ENCODE results near the gene SLCO4A1.
"Not testable (repeated sequence)": the region's sequence is repeated elsewhere in the genome, so short reads cannot be mapped to it uniquely, and the experiment has no call there.

The SLCO4A1 gene

GRCh38 chr20:62679978-62680589 is 37.8 kb downstream of the SLCO4A1 start:
- no peak for DNase-seq

- no peak for DNase-seq
Observed at GRCh38 chr20:62682912-62683517, 40.7 kb downstream of the SLCO4A1 start.

- not testable (repeated sequence) for DNase-seq
Observed at GRCh38 chr20:62683660-62684322, 41.5 kb downstream of the SLCO4A1 start.

GRCh38 chr20:62684981-62685380 is 42.7 kb downstream of the SLCO4A1 start:
- no peak for DNase-seq

- DNase-seq: peak in 7 of 56 donors; percentile 5 to 29 (median 17)
Observed at GRCh38 chr20:62685781-62686555, 43.7 kb downstream of the SLCO4A1 start.

GRCh38 chr20:62686869-62687830 is 44.8 kb downstream of the SLCO4A1 start:
- DNase-seq: no peak

- no peak for DNase-seq
Observed at GRCh38 chr20:62688083-62688482, 45.8 kb downstream of the SLCO4A1 start.

- no peak for DNase-seq
Observed at GRCh38 chr20:62688855-62689460, 46.7 kb downstream of the SLCO4A1 start.

GRCh38 chr20:62689861-62690260 is 47.6 kb downstream of the SLCO4A1 start:
- no peak for DNase-seq

- DNase-seq: no peak
Observed at GRCh38 chr20:62690261-62690820, 48.0 kb downstream of the SLCO4A1 start.

GRCh38 chr20:62691487-62691886 is 49.2 kb downstream of the SLCO4A1 start:
- DNase-seq: no peak

- DNase-seq: peak in 14 of 56 donors; percentile 5 to 43 (median 12)
Observed at GRCh38 chr20:62692176-62692575, 49.9 kb downstream of the SLCO4A1 start.

GRCh38 chr20:62692801-62693523 is 50.7 kb downstream of the SLCO4A1 start:
- no peak for DNase-seq

GRCh38 chr20:62693524-62693922 is 51.2 kb downstream of the SLCO4A1 start:
- no peak for DNase-seq

- DNase-seq: no peak
Observed at GRCh38 chr20:62694106-62694505, 51.8 kb downstream of the SLCO4A1 start.

- DNase-seq: no peak
Observed at GRCh38 chr20:62694868-62695267, 52.6 kb downstream of the SLCO4A1 start.

- DNase-seq: no peak
Observed at GRCh38 chr20:62695448-62696414, 53.4 kb downstream of the SLCO4A1 start.

- DNase-seq: no peak
Observed at GRCh38 chr20:62696434-62696957, 54.2 kb downstream of the SLCO4A1 start.

All from nucleus accumbens (tissue), 56 donors.